ENCODE results near the gene CEP97.
"Not testable (repeated sequence)": the region's sequence is repeated elsewhere in the genome, so short reads cannot be mapped to it uniquely, and the experiment has no call there.

Gene CEP97

GRCh38 chr3:101704639-101705038, 19.8 kb upstream of the CEP97 start:
- not testable (repeated sequence) for DNase-seq

- DNase-seq, result no peak
Measured at GRCh38 chr3:101709126-101709525, 15.3 kb upstream of the CEP97 start.

- no peak for DNase-seq
Measured at GRCh38 chr3:101718455-101718854, 6.0 kb upstream of the CEP97 start.

GRCh38 chr3:101719604-101720185, 4.7 kb upstream of the CEP97 start:
- no peak for DNase-seq

- DNase-seq, result no peak
Measured at GRCh38 chr3:101720851-101721840, 3.3 kb upstream of the CEP97 start.

- DNase-seq, result no peak
Measured at GRCh38 chr3:101722394-101723173, 1.8 kb upstream of the CEP97 start.

GRCh38 chr3:101725194-101725889, 928 bp downstream of the CEP97 start:
- DNase-seq, result no peak

- DNase-seq, result no peak
Measured at GRCh38 chr3:101725890-101726275, 1.5 kb downstream of the CEP97 start.

- no peak for DNase-seq
Measured at GRCh38 chr3:101729586-101729985, 5.2 kb downstream of the CEP97 start.

- no peak for DNase-seq
Measured at GRCh38 chr3:101730839-101731238, 6.4 kb downstream of the CEP97 start.

- no peak for DNase-seq
Measured at GRCh38 chr3:101732240-101732641, 7.8 kb downstream of the CEP97 start.

- DNase-seq, result no peak
Measured at GRCh38 chr3:101735833-101736232, 11.4 kb downstream of the CEP97 start.

- not testable (repeated sequence) for DNase-seq
Measured at GRCh38 chr3:101741914-101742313, 17.5 kb downstream of the CEP97 start.

GRCh38 chr3:101744811-101745210, 20.4 kb downstream of the CEP97 start:
- no peak for DNase-seq

GRCh38 chr3:101745934-101746333, 21.5 kb downstream of the CEP97 start:
- not testable (repeated sequence) for DNase-seq

- peak; percentile 55 for DNase-seq
Measured at GRCh38 chr3:101753386-101754113, 29.1 kb downstream of the CEP97 start.

- DNase-seq, result no peak
Measured at GRCh38 chr3:101758224-101758623, 33.8 kb downstream of the CEP97 start.

- DNase-seq, result no peak
Measured at GRCh38 chr3:101762041-101762646, 37.7 kb downstream of the CEP97 start.

- not testable (repeated sequence) for DNase-seq
Measured at GRCh38 chr3:101777745-101778281, 53.4 kb downstream of the CEP97 start.

- no peak for DNase-seq
Measured at GRCh38 chr3:101778385-101779046, 54.1 kb downstream of the CEP97 start.

Data from CD4-positive, alpha-beta T cell treated with Interleukin-15 for 1 hour (primary cell).